Hematopoietic multipotent progenitor cell treated with erythropoietin and hydrocortisone succinate and interleukin-3 and kit ligand, for 8 days (in vitro differentiated cells): ENCODE measurements around the gene NTHL1.

Source experiments
- DNase-seq: peaks from one replicate; pipeline ENCODE4 v3.0.0-alpha.2; 2015

Gene NTHL1

DNA sequence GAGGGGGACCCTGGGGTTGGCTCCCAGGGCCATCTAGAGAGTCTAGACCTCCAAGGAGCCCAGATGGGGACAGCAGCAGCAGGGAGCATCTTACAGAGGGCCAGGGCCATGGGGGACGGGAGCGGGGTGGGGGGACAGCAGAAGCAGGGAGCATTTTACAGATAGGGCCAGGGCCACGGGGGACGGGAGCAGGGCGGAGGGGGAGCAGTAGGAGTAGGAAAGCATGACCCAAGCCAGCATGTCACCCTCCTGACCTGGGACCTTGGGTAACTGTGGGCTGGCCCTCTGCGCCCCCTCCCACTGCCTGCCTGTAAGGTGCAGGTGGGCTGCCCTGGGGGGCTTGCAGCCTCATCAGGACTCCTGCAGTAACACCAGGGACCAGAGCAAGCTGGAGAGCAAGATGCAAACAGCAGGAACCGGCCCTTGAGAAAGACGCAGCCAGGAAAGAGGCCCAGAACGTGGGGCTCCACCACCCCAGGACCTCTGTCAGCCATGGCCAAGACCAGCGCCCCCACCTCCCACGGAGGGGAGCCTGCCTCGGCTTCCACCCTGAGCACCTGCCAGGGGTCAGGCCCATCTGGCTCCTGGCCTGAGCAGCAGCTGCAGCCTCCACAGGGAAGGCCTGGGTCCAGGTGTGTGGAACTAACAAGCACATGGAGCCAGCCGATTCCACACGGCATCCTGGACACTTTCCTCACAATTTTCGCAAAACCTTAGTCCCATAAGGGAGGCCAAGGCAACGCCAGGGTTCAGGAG, 40.4 kb downstream of the NTHL1 start:
- no peak for DNase-seq

DNA sequence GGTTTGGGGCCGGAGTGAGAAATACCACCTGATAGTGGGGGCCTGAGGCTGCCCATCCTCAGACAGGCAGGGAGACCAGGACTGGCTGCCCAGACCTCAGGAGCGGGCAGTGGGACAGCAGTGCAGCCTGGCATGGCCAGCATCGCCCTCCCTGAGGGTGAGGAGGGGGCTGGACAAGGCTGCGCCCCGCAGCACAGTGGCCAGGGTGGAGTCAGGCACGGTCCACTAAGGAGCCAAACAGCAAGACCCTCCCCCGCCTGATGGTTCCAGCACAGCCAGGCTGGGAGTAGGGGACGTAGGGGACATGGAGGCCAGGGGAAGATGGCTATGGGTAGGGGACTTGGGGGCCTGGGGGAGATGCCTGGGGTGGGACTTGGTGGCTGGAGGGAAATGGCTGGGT, 41.3 kb downstream of the NTHL1 start:
- no peak for DNase-seq

GRCh38 chr16:2005646-2006045, 42.0 kb downstream of the NTHL1 start:
- DNase-seq = peak; percentile 78

- no peak for DNase-seq
Measured at GRCh38 chr16:2004795-2005517, 42.7 kb downstream of the NTHL1 start.

GRCh38 chr16:2003827-2004641, 43.6 kb downstream of the NTHL1 start:
- peak; percentile 92 for DNase-seq

DNA sequence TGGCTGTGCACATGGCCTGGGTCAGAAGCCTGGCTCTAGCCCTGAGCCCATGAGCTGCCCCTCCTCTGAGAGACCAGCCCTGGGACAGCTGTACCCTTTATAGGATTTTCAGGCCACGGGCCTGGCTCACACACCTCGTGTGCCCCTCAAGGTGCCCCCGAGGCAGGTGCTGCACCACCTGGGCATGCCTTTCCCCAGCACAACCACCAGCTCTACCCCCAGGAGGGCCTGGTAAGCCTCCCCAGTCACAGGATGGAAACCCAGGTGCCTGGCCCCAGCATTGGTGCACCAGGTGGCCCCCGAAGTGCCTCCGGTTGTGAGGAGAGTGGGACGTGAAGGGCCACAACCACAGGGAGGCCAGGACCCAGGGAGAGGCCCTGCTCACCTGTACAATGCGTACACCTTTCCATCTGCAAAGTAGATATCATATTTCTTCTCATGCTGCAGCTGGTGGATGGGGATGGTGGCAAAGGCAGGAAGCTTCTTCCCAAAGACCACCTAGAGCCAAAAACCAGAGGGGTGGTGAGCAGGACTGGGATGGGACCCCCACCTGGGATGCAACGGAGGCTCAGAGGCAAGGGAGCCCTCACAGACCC, 44.3 kb downstream of the NTHL1 start:
- no peak for DNase-seq

- DNase-seq = no peak
Measured at GRCh38 chr16:2002406-2003230, 45.0 kb downstream of the NTHL1 start.

- DNase-seq = no peak
Measured at GRCh38 chr16:2001456-2002355, 45.9 kb downstream of the NTHL1 start.

DNA sequence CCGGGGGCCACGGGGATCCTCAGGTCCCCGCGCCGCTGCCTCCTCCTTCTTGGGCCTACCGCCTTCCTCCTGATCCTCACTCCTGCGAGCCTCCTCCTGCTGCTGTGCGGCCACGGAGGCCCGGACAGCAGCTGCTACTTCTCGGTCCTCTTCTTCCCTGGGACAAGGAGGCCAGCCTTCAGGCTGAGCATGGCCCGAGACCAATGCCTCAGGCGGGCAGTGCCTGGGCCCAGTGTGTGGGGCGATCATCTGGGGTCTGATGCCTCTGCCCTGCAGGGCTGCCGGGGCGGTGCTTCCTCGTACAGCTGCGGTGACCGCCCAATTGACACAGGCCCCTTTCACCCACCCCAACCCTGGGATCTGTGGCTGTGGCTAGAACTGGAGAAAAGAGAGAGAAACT, 46.6 kb downstream of the NTHL1 start:
- DNase-seq = no peak

- DNase-seq = no peak
Measured at GRCh38 chr16:1999866-2000514, 47.6 kb downstream of the NTHL1 start.

DNA sequence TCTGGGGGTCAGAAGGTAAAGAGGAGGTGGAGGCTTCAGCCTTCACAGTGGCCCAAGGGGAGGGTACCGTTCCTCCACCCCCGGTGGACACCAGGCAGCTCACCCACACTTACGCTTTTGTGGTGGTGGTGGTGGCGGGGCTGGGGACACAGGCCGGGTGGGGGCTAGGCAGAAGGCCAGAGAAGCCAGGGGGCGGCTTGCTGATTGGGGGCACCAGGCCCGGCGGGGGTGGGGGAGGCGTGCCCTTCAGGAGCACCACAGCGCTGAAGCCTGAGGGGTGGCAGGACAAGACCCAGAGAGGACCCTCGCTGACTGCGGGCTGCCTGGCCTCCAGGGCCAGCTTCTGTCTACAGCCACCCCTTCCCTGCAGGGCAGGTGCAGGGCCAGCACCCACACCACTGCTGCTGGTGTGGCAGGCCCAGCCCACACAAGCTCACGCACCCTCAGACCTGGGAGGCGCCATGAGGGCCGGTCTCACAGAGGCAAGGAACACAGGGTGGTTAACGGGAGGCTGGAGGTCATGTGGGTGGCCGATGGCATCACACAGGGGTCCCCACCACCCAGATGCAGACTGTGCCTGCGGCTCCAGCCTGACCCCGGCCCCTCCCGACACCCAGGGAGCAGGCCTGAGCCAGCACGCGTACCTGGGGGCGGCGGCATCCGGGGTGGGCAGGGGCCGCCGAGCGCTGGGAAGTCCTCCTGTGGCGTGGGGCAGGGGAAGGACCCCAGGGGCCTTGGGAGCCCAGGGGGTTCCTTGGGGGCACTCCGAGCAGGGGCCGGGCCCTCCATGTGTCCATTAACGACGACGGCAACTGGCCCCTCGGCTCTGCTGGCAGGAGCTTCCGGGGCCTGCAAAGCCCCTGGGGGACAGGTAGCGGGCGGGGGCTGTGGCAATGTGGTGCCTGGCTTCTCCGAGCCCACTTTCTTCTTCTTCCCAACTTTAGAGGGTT, 48.5 kb downstream of the NTHL1 start:
- DNase-seq = no peak

- DNase-seq = no peak
Measured at GRCh38 chr16:1998360-1998835, 49.2 kb downstream of the NTHL1 start.

GRCh38 chr16:1997494-1998359, 49.9 kb downstream of the NTHL1 start:
- DNase-seq = no peak

DNA sequence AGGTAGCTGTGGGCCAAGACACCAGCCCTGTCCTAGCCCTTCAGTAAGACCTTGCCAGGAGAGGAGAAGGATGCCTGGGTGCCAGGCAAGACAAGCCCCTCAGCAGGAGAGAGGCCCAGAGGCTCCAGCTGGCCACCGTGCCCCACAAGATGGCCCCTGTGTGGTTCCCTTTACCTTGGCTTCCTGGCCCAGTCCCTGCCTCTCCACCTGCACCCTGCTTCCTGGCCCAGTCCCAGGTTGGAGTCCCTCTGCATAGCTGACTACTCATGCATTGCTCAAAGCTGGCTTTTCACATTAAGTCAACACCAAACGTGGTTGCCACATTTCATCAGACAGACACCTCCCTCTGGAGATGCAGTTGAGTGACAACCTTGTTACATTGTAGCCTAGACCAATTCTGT, 53.9 kb downstream of the NTHL1 start:
- no peak for DNase-seq

DNA sequence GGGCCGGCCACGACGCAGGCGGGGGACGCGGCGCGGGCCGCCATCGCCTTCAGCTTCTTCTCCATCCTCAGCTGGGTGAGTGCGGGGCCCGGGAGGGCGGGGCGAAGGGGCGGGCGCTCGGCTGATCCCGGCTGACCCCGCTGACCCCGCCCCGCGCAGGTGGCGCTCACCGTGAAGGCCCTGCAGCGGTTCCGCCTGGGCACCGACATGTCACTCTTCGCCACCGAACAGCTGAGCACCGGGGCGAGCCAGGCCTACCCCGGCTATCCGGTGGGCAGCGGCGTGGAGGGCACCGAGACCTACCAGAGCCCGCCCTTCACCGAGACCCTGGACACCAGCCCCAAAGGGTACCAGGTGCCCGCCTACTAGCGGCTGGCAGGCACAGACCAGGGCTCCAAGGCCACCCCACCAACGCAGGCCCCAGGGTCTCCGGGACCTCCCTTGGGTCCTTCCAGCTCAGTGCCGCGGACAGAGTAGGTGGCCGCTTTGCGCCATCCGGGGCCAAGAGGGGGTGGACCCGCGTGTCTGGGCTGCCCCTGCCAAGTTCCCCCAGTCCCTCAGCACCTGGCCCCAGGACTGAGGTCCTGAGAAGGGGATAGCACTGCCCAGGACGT, 54.8 kb downstream of the NTHL1 start:
- no peak for DNase-seq

DNA sequence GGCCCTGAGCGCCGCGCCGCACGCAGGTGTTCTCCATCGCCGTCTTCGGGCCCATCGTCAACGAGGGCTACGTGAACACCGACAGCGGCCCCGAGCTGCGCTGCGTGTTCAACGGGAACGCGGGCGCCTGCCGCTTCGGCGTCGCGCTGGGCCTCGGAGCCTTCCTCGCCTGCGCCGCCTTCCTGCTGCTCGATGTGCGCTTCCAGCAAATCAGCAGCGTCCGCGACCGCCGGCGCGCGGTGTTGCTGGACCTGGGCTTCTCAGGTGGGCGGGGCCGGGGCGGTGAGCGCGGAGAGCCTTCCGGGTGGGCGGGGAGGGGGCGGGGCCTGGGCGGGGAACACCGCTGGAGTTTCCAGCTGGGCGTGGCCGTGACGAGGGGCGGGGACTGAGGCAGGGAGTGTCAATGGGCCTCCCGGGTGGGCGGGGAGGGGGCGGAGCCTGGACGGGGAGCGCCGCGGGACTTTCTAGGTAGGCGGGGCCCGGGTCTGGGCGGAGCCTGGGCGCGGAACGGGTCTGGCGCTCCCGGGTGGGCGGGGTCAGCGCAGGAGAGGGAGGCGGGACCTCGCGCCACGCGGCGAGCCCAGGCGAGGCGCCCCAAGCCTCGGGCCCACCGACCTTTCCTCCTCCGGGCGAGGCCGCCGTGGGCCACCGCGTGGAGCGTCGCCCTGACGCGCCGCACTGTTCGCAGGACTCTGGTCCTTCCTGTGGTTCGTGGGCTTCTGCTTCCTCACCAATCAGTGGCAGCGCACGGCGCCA, 55.5 kb downstream of the NTHL1 start:
- peak; percentile 89 for DNase-seq

GRCh38 chr16:1991588-1991947, 56.1 kb downstream of the NTHL1 start:
- no peak for DNase-seq
